ENCODE measurements around the gene WDR18.

Gene WDR18

GRCh38 chr19:986083-986482 lies 1.9 kb downstream of the WDR18 start:
- Histone ChIP-seq H3K9me2 (ENCODE audit: low read depth, low read length) (no peaks in the 10 kb centered on the region), H3K9ac (ENCODE audit: low read length) (no peak overlapping the region), H3K36me3 (ENCODE audit: insufficient read depth, low read length) (peaks cover 28% of the 10 kb centered on the region), H3K27me3 (ENCODE audit: insufficient read depth, low read length) (no peaks in the 10 kb centered on the region), H3K9me3 (ENCODE audit: low read length) (no peaks in the 10 kb centered on the region), H2AFZ (ENCODE audit: low read length) (no peak overlapping the region), H3K79me2 (ENCODE audit: insufficient read depth, low read length) (no peaks in the 10 kb centered on the region), H3K4me3 (ENCODE audit: low read depth, low read length, poor library complexity, severe bottlenecking) (no peak overlapping the region), H4K20me1 (ENCODE audit: insufficient read depth, low read length) (no peaks in the 10 kb centered on the region), H3K4me1 (ENCODE audit: insufficient read depth, low read length, severe bottlenecking) (peaks cover 16% of the 10 kb centered on the region), H3K4me2 (ENCODE audit: low read length) (no peak overlapping the region), H3K27ac (ENCODE audit: low read depth, low read length, poor library complexity, severe bottlenecking) (no peak overlapping the region), H3F3A (ENCODE audit: insufficient read depth, low read length) (no peaks in the 10 kb centered on the region)
- TF ChIP-seq CTCF (IDR thresholded peaks at IDR 0.05; ENCODE audit: low read length) (no peak), EZH2 (IDR thresholded peaks at IDR 0.05; ENCODE audit: borderline replicate concordance, low read length) (no peak)

- no peaks in the 10 kb centered on the region for H3K27me3 ChIP-seq (ENCODE audit: insufficient read depth, low read length)
- no peak overlapping the region for H3K9ac ChIP-seq (ENCODE audit: low read length)
- no peak overlapping the region for H2AFZ ChIP-seq (ENCODE audit: low read length)
- H3K4me2 ChIP-seq (ENCODE audit: low read length): no peak overlapping the region
- no peaks in the 10 kb centered on the region for H3K79me2 ChIP-seq (ENCODE audit: insufficient read depth, low read length)
- H3K4me1 ChIP-seq (ENCODE audit: insufficient read depth, low read length, severe bottlenecking): peaks cover 12% of the 10 kb centered on the region
- no peak overlapping the region for H3K27ac ChIP-seq (ENCODE audit: low read depth, low read length, poor library complexity, severe bottlenecking)
- no peaks in the 10 kb centered on the region for H3K9me2 ChIP-seq (ENCODE audit: low read depth, low read length)
- H3K9me3 ChIP-seq (ENCODE audit: low read length): no peaks in the 10 kb centered on the region
- peaks cover 34% of the 10 kb centered on the region for H3K36me3 ChIP-seq (ENCODE audit: insufficient read depth, low read length)
- H3K4me3 ChIP-seq (ENCODE audit: low read depth, low read length, poor library complexity, severe bottlenecking): no peak overlapping the region
- no peak for TF ChIP-seq CTCF (IDR thresholded peaks at IDR 0.05; ENCODE audit: low read length)
- TF ChIP-seq EZH2 (IDR thresholded peaks at IDR 0.05; ENCODE audit: borderline replicate concordance, low read length): no peak
- H4K20me1 ChIP-seq (ENCODE audit: insufficient read depth, low read length): no peaks in the 10 kb centered on the region
- H3F3A ChIP-seq (ENCODE audit: insufficient read depth, low read length): no peaks in the 10 kb centered on the region
These were observed 3.9 kb downstream of the WDR18 start for GRCh38 chr19:988081-988480.

GRCh38 chr19:988510-988909 lies 4.4 kb downstream of the WDR18 start:
- H3K27me3 ChIP-seq (ENCODE audit: insufficient read depth, low read length): no peaks in the 10 kb centered on the region
- H3K27ac ChIP-seq (ENCODE audit: low read depth, low read length, poor library complexity, severe bottlenecking): no peak overlapping the region
- no peaks in the 10 kb centered on the region for H3K9me3 ChIP-seq (ENCODE audit: low read length)
- no peak overlapping the region for H2AFZ ChIP-seq (ENCODE audit: low read length)
- H3K4me2 ChIP-seq (ENCODE audit: low read length): no peak overlapping the region
- no peaks in the 10 kb centered on the region for H3K79me2 ChIP-seq (ENCODE audit: insufficient read depth, low read length)
- H3K9ac ChIP-seq (ENCODE audit: low read length): no peak overlapping the region
- TF ChIP-seq CTCF (IDR thresholded peaks at IDR 0.05; ENCODE audit: low read length) (no peak), EZH2 (IDR thresholded peaks at IDR 0.05; ENCODE audit: borderline replicate concordance, low read length) (no peak)
- H3K36me3 ChIP-seq (ENCODE audit: insufficient read depth, low read length): peaks cover 34% of the 10 kb centered on the region
- no peak overlapping the region for H3K4me3 ChIP-seq (ENCODE audit: low read depth, low read length, poor library complexity, severe bottlenecking)
- peaks cover 11% of the 10 kb centered on the region for H3K4me1 ChIP-seq (ENCODE audit: insufficient read depth, low read length, severe bottlenecking)
- no peaks in the 10 kb centered on the region for H3K9me2 ChIP-seq (ENCODE audit: low read depth, low read length)
- no peaks in the 10 kb centered on the region for H3F3A ChIP-seq (ENCODE audit: insufficient read depth, low read length)
- H4K20me1 ChIP-seq (ENCODE audit: insufficient read depth, low read length): no peaks in the 10 kb centered on the region

Data from OCI-LY1 (cell line).